GM12875 (cell line): ENCODE results near the gene UNC50.

Experiments used
- H3K4me3 ChIP-seq: one replicate; pipeline ENCODE4 v1.5.1; 2011; ENCODE audit warnings: low read depth, low read length, control low read depth
- TF ChIP-seq, protein P1 (sequence below): IDR thresholded peaks from 2 replicates; pipeline ENCODE4 v1.5.1; 2011; ENCODE audit warnings: low read depth, mild to moderate bottlenecking, control low read depth, inconsistent platforms, low read length, moderate library complexity, borderline replicate concordance; ENCODE audit not compliant: insufficient read depth

UNC50 gene

GRCh38 chr2:98576666-98577312 is 31.6 kb upstream of the UNC50 start:
- no peak overlapping the region for H3K4me3 ChIP-seq
- TF ChIP-seq, protein P1, sequence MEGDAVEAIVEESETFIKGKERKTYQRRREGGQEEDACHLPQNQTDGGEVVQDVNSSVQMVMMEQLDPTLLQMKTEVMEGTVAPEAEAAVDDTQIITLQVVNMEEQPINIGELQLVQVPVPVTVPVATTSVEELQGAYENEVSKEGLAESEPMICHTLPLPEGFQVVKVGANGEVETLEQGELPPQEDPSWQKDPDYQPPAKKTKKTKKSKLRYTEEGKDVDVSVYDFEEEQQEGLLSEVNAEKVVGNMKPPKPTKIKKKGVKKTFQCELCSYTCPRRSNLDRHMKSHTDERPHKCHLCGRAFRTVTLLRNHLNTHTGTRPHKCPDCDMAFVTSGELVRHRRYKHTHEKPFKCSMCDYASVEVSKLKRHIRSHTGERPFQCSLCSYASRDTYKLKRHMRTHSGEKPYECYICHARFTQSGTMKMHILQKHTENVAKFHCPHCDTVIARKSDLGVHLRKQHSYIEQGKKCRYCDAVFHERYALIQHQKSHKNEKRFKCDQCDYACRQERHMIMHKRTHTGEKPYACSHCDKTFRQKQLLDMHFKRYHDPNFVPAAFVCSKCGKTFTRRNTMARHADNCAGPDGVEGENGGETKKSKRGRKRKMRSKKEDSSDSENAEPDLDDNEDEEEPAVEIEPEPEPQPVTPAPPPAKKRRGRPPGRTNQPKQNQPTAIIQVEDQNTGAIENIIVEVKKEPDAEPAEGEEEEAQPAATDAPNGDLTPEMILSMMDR: no peak

DNA sequence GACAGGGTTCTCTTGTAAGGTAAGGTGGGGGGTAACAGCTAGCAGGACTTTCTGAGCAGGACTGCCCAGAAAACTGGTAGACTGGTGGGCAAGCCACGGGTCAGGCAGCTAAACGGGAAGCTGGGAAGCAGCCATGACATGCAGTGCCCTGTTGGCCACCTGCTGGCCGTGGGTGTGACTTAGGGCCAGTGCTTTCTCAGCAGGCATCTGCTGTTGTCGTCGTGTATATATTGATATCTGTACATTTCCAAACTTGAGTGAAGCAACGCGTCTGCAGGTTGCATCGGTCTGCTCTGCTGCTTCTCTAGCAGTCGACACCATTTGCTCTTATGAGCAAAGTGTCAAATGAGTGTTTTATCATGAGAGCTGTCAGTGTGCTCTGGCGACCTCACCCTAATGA is 31.1 kb upstream of the UNC50 start:
- TF ChIP-seq, protein P1: no peak
- H3K4me3 ChIP-seq: no peak overlapping the region

DNA sequence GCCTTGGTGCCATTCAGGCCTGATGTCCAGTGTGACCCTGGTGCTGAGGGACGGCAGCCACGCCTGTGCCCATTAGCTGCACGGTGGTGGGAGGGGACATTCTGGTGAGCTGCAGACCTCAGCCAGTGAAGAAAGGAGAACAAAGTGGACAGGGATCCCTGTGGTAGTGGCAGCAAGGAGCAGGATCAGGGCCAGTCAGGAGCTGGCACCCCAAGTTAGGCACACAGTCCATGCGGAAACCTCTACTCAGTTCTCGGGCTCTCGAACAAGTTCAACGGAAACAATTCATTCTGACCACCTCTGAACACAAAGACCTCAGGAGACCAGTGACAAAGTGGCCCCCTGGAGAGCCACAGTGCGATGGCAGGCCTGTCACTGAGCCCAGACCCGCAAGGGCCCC is 30.2 kb upstream of the UNC50 start:
- TF ChIP-seq, protein P1: no peak
- no peak overlapping the region for H3K4me3 ChIP-seq

- TF ChIP-seq, protein P1: no peak
- no peak overlapping the region for H3K4me3 ChIP-seq
Observed at GRCh38 chr2:98579926-98580325, 28.5 kb upstream of the UNC50 start.

DNA sequence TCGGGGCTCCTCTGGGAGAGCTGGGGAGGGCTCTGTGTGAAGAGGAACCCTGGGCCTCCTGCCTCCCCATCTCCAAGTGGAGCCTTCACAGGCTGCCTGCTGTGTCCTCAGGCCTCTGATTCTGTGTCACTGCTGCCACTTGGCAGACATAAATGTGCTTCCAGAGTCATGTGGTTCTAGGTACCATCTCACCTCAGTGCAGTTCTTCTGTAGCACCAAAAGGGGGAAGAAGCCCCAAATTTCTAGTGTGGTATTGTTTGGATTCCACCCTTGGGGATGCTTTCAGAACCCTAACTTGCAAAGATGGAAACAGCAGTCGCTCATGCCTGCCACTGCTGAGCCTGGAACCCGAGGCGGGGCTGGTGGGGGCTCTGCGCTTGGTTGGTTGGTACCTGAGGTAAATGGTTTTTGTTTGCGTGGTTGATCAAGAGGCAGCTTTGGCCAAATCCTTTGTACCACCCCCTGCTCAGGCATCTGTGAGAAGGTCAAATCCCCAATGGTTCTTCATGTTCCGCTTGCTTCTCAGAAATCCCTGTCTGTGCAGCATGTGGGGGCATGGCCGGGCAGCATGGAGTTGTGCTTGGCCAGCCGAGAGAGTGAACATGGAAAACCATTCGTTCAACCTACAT is 27.6 kb upstream of the UNC50 start:
- H3K4me3 ChIP-seq: no peak overlapping the region
- TF ChIP-seq, protein P1: 0 out of 2 replicates have a peak, but pooled peaks have one; percentile 19

- TF ChIP-seq, protein P1: no peak
- H3K4me3 ChIP-seq: no peak overlapping the region
Observed at GRCh38 chr2:98582523-98582922, 25.9 kb upstream of the UNC50 start.

GRCh38 chr2:98583276-98583675 is 25.1 kb upstream of the UNC50 start:
- H3K4me3 ChIP-seq: no peak overlapping the region
- TF ChIP-seq, protein P1: no peak
